ENCODE results near the gene PI4KB.
A peak's percentile ranks its signal among the peaks of the same experiment; 100 is the strongest.
"Not testable (repeated sequence)": the region's sequence is repeated elsewhere in the genome, so short reads cannot be mapped to it uniquely, and the experiment has no call there.

Gene PI4KB

DNA sequence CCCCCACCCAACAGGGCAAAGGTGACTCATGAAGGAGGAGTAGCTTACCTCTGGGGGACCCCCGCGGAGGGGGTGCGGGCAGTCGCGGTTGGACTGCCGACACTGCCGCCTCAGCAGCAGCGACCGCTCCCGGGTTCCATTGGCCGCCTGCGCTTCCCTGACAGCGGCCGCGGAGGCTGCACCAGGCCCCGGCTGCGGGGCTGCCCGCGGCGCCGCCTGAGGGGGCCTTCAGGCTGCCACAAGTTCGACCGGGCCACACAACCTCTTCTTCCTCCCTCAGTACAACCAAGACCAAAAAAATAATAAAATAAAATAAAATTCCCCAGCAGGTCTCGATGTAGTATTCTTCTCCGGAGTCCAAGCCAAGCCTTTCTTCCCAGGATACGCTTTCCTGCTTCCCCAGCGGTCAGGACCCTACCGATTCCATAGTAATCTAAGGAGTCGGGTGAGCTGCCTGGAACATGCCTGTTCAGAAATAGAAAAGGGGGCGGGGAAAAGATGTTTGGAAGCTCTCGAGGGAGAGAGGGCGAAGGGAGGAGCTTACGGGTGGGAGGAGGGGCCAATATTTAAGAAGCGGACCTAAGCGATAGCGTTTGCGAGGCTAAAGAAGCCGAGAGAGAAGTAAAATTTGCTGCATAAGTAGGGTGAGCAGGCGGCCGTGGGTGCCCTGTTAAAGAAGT lies at the start of gene PI4KB:
TSS of gene PI4KB (minus strand) at position 194 of the 680 bp plus-strand sequence. CDS start 10,935 bp downstream, outside the sequence.
- DNase-seq (ENCODE audit: low spot score): peak; percentile 98

DNA sequence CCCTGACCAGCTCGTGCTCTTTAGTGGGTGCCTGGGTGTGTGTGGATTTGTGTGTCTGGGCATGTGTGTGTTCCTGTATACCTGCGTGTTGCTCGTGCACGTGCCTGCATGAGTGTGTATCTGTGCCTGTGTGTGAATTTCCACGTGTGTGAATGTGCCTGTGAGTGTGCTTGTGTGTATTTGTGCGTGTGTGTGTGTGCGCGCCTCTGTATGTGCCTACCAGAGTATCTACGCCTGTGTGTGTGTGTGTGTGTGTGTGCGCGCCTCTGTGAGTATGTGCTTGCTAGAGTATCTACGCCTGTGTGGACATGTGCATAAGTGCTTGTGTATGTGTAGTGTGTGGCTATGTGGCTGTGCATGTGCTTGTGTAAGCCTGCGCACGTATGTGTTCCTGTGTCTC lies 46.0 kb upstream of the PI4KB start:
- no peak for DNase-seq (ENCODE audit: low spot score)

DNA sequence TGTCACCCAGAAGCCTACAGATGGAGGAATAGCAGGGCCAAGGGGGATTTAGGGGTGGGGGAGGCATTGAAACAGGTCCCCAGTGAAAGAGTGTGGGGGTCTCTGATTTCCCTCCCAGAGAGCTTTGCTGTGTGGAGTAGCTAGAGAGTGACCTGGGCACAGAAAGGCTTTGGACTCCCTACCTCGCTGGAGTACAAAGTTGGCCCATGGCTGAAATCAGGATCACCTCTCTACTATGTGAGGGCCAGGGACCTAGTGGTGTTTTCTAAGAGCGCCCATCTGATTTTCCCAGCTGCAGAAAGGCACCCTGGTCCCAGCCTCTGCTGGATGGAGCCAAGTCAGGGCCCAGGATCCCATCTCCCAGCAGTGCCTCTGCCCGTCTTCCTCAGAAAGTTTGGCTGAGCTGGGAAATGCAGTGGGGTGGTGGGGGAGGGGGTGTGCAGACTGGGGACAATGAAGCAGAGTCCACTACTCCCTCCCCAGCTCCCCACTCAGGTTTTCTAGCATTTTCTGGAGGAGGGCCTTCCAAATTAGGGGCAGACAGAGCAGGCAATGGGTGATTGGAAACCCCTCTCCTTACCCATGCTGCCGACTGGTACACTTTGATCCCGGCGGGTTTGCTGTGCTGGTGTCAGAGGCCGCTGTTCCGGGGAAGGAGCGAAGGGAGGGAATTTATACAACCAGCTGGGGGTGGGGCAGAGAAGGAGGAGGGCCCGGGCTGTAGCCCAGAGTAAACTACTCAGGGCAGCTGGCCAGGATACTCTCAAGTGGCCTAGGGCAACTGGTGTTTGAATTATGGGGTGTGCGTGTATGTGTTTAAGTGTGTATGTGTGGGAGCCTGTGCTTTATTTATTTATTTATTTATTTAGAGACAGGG lies 45.1 kb upstream of the PI4KB start, which contains the start of gene SELENBP1:
TSS of gene SELENBP1 (minus strand) at position 648 of the 877 bp plus-strand sequence. CDS start at position 584, 64 bp downstream.
- no peak for DNase-seq (ENCODE audit: low spot score)

DNA sequence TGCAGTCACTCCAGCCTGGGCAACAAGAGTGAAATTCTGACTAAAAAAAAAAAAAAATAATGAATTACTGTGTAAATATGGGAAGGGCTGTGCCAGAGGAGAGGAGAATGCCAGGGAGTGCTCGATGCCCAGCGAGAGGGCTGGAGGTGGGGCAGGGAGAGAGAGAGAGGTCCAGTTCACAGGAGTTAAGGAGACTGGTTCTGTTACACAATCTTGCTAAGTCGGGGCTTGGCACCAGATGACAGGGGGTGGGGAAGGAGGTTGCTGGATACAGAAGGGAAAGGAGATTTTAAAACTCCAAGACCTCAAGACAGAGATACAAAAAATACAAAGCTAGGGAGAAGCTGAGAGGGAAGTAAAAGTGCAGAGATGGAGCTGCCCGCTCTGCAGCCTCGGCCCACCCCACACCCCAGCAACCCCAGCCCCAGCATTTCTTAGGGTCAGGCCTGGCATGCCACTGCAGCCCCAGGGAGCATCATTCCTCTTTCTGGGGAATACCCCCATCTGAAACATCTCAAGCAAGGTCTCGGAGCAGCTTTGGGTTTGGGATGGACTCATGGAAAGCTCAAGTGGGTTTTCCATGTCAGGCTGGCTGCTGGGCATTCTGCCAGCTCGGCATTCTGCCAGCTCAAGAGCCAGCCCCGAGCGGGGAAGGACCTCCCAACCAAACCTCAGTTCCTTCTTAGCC lies 44.3 kb upstream of the PI4KB start:
- no peak for DNase-seq (ENCODE audit: low spot score)

DNA sequence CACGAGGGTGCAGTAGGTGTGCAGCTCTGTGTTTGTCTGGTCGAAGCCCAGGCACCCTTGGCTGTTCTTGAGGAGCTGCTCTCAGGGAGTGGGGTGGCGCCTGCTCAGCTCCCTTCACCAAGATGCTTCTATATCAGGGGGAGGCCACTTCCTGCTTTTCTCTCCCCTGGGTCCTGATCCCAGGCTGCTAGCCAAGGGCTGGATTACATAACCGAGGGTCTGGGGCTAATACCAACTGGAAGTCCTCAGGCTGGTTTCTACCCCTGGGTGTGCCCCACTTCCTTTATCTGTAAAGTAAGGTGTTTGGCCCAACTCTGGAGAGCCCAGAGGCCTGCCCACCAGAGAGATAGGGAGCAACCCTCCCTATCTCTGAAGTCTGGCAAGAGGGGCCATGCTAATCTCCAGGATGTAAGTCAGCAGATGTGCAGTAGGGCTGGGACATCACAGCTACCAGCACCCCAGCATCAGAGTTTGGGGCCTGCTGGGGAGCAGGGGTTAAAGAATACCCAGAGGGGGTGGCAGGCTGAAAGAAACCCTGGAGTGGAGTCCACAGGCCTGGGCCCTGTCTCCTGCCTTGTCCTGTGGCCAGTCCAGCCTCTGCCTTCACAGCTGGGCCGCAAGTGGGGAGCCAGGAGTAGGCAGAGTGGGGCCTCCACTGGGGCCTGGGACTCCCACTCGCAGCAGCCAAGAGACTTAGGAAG lies 43.1 kb upstream of the PI4KB start:
- DNase-seq (ENCODE audit: low spot score): no peak

DNA sequence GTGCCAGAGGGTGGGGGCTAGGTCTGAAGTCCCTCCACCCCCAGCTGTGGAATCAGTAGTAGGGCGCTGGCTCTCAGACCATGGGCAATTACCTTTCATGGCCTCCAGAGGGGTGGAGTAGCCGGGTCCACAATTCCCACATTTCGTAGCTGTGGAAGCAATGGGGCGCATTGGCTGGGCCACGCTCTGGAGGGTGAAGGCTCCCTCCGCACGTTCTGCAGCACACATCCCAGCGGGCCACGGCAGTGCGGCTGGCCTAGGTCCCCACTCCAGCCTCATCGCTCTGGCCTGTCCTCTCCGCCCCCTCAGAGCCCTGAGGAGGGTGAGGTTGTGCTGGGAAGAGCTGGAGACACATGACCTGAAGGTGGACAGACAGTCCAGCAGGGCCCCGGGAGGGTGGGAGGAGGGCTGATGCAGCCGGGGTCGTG lies 42.4 kb upstream of the PI4KB start:
- DNase-seq (ENCODE audit: low spot score): no peak

DNA sequence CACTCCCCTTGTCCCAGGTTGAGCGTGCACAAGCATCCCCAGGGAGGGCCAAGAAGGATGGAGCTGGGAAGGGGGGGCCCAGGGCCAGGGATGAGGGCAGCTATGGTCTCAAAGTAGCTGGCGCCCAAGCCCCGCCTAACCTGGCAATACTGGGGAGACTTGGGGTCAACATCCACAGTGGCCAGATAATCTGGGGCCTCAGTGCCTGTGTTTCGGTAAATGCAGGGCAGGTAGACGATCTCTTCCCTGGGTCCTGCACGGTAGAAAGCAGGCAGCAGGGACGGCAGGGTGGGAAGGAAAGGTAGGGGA lies 42.0 kb upstream of the PI4KB start:
- no peak for DNase-seq (ENCODE audit: low spot score)

DNA sequence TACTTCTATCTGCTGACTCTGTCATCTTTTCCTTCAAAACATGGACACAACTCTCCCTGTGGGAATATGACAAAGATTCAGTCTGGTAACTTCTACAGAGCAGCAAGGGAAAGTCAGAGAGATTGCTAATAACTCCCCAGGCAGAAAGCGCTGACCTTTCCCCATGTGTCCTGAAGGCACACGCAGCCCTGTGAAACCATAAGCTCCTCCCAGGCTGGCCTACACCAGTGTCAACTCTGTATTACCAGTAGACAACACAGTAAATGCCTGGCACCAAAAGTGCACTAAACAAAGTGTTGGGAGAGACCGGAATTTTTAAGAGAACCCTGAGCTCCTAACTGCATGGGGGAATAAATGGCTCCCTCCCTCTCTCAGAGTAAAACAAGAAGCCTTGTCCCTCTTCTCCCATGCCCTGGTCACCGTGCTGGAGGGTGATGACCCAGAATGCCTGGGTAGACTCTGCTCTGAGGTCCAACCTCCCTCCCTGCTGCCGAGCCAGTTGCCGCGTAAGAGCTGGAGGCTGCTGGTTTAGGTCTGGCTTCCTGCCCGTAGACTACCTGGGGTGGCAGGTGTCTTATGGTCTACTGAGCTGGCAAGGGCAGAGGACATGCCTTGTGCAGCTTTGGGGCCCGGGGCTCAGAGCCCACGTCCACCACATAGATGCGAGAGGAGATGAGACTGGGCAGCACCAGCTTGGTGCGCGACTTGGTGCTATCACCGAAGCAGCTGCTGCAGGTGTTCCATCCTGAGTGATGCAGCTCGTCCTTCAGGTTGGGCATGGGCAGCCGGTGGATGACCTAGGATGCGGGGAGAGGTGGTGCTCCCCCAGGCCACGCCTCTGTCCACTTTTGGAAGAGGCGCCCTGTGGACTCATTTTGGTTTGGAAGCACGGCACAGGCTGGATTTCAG lies 41.4 kb upstream of the PI4KB start:
- DNase-seq (ENCODE audit: low spot score): no peak

DNA sequence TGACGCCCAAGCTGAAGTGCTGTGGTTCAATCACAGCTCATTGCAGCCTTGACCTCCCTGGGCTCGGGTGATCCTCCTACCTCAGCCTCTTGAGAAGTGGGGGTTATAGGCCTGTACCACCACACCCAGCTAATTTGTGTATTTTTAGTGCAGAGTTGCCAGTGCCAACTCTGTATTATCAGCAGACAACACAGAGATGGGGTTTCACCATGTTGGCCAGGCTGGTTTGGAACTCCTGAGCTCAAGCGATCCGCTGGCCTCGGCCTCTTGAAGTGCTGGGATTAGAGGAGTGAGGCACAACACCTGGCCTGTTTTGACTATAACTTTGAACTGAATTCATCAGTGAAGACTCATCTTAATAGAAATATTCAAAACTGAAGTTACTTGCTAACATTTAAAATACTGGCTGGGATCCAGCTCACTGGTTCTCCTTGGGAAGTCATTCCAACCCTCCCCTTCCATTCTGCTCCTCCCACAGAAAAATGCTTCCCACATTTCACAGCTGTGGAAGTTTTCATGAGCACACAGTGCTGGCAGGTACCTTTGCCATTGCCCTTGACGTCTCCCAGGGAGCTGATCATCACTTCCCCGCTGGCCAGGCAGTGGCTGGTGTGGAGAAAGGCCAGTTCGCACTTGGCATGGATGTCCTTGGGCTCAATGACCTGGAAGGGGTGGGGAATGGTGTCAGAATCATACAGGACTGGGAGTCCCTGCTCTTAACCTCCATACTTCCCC lies 40.6 kb upstream of the PI4KB start:
- DNase-seq (ENCODE audit: low spot score): no peak

DNA sequence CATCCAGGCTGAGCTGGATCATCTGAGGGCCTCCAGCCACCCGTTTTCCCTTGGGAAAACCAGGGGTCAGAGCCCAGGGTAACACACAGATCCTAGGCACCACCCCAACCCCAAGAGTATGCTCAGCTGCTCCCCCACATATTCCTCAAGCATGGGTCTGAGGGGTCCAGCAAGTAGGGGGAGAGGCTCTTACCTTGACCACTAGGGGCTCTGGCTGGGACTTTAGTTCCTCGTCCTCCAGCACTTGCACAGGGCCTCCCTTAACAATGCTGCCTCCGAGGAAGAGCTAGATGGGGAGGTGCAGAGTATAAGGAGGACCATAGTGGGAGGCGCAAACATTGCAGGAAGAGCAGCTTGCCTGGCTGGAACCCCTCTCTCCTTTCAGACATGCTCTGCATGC lies 37.8 kb upstream of the PI4KB start:
- no peak for DNase-seq (ENCODE audit: low spot score)

DNA sequence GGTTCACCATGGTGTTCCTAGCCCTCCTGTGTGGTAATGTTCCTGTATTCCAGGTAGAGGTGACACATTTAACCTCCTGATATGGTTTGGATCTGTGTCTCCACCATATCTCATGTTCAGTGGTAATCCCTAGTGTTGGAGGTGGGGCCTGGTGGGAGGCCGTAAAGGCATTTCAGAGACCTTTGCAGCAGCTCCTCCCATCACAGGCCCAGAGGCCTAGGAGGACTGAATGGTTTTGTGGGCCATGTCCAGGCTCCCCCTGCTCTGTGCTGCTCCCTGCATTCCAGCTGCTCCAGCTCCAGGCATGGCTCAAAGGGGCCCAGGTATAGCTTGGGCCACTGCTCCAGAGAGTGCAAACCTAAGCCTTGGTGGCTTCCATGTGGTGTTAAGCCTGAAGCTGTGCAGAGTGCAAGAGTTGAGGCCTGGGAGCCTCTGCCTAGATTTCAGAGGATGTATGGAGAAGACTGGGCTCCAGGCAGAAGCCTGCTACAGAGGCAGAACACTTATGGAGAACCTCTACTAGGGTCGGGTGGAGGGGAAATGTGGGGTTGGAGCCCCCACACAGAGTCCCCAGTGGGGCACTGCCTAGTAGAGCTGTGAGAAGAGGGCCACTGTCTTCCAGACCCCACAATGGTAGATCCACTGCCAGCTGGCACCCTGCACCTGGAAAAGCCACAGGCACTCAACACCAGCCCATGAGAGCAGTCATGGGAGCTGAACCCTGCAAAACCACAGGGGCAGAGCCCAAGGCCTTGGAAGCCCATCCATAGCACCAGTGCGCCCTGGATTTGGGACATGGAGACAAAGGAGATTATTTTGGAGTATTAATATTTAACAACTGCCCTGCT lies 35.3 kb upstream of the PI4KB start:
- DNase-seq (ENCODE audit: low spot score): no peak

DNA sequence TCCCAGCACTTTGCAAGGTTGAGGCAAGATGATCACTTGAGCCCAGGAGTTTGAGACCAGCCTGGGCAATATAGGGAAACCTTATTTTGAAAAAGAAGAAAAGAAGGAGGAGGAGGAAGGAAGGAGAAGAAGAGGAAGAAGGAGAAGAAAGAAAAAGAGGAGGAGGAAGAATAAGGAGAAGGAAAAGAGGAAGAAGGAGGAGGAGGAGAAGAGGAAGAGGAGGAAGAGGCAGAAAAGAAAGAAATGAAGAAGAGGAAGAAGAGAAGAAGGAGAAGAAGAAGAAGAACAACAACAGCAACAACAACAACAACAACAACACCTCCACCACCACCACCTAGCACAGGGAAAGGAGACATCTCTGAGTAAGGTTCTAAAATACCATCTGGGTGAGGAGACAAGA lies 34.7 kb upstream of the PI4KB start:
- DNase-seq (ENCODE audit: low spot score): no peak

DNA sequence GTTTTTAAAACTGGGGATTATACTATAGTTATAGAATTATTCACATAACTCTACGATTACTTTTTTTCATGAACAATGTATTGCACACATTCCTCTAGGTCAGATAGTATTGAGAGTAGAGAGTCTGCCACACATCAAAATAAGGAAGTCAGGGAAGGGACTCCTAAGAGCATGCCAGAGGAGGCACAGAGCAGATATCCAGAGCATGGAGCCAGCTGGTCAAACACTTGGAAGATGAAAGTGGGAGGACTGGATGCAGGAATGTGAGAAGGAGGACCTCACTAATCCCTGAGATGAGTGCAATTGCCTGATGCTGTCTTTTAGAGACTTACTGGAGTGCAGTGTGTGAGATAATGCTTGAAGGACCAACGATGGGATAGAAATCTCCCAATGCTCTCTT lies 29.5 kb upstream of the PI4KB start:
- DNase-seq (ENCODE audit: low spot score): no peak

DNA sequence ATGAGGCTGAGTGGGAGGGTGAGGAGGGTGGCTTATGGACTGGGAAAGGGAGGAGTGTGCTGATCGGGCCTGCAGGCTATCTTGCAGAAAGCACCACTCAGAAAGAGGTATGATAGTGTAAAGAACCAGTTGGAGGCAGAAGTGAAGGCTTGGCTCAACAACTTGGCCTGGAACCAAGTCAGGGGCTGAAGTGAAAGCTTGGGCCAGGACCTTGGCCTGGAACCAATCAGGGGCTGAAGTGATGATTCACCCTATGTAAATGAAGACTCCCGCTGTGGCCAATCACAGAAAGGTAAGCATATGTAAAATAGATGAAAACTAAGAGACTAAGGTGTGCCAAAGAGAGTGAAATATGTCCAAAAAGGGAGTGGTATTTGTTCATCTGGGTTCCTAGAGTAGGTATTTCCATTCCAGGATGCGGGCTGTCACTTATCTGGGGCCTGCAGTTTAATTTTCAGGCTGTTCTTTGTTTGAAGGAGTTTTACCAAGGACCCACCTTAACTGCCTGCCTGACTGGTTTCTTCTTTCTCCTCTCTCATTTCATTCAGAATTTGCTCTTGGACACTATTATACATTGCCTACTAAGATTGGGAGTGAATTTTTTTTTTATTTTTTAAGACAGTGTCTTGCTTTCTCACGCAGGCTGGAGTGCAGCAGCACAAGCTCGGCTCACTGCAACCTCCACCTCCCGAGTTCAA lies 25.0 kb upstream of the PI4KB start:
- DNase-seq (ENCODE audit: low spot score): peak; percentile 48

DNA sequence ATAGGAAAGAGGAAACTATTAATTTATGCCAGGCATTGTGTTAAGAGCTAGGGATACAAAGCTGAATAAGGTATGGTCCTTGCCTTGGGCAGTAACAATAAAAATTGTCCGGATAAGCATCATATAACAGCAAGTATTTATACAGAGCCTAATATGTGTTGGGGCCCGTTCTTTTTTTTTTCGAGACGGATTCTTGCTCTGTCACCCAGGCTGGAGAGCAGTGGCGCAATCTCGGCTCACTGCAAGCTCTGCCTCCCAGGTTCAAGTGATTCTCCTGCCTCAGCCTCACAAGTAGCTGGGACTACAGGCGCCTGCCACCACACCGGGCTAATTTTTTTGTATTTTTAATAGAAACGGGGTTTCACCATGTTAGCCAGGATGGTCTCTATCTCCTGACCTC lies 23.1 kb upstream of the PI4KB start:
- DNase-seq (ENCODE audit: low spot score): not testable (repeated sequence)

DNA sequence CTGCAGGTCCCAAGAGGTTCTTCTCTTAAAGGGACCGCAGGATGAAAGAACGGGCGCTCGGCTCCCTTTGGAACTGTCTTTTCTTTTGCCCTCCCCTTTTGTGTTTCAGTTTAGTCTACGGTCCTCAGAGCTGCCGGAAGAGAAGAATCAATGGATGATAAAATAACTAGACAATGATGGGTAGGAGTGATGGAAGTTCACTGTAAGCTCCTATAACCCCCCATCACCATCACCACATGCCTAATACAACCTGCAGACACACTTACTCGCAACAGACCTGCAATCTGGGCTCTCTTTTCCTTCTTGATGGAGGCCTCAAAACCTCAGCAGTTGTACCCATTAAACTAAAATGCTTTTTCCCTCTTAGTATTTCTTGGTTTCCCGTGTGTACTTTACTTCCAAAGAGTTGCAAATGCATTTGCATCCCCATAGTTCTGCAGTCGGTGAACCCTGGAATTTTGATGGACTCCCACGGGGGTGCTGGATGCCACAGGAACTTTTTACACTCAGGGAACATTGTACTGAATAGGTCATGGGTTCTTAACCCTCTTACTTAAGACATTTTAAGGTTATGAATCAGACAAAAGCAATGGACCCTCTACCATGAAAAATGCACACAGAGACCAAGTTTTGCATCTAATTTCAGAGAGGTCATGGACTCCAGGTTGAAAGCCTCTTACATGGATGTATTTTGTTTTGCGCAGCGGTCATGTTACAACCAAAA lies 20.5 kb upstream of the PI4KB start:
- DNase-seq (ENCODE audit: low spot score): no peak

DNA sequence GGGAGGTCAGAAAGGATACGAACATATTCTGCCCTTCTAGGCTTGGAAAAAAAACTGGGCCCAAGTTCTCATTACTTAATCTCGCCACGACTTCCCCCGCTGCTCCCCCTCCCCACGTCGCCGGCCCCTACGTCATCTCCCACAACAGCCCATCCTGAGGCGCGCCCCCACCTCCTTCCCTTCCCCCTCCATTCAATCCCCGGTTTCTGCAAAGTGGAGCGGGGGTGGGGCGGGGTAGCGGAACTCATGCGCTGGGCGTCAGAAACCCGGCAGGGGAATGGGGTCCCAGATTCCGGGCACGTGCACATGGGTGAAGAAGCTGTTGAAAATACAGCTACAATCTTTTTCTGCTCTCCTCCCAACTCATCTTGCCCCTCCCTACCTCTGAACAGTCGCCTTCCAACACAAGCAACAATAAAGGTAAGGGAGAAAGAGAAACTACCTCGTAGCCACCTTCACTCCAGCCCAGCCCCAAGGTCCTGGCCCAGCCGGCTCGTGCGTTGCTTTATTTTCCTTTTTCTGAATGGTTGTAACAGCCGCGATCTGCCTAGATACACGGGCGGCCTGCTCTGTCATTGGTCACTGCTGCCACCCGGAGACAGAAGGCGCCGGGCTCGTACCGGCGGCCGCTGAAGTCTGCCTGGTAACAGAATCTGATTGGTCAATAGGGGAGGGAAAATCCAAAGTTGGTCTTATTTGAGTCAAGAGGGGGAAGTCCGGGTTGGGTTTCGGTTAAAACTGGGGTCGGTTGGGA lies 19.7 kb upstream of the PI4KB start, which contains the start of gene RFX5:
TSS of gene RFX5 (minus strand) at position 484 of the 754 bp plus-strand sequence. CDS start 932 bp downstream, outside the sequence.
- peak; percentile 99 for DNase-seq (ENCODE audit: low spot score)
